HCT116 (cell line): Measurements from ENCODE around the gene UPF1.

Experiments used
- CEBPB ChIP-seq: IDR thresholded peaks from 2 replicates; pipeline ENCODE4 v1.6.1; 2012; ENCODE audit warnings: low read depth
- ELF1 ChIP-seq: IDR thresholded peaks from 2 replicates; pipeline ENCODE4 v1.6.1; 2012; ENCODE audit warnings: low read depth, borderline replicate concordance
- EZH2phosphoT487 ChIP-seq: fragments of 200-600 bp; IDR thresholded peaks from 2 replicates; pipeline ENCODE4 v1.6.1; 2018; ENCODE audit warnings: antibody characterized with exemption, borderline replicate concordance
- FOSL1 ChIP-seq: IDR thresholded peaks from 2 replicates; pipeline ENCODE4 v1.6.1; 2012; ENCODE audit warnings: low read depth
- POLR2AphosphoS5 ChIP-seq: IDR thresholded peaks from 2 replicates; pipeline ENCODE4 v1.6.1; 2011; ENCODE audit warnings: mild to moderate bottlenecking, low read depth, low read length, moderate library complexity
- SIN3A ChIP-seq: IDR thresholded peaks from 2 replicates; pipeline ENCODE4 v1.6.1; 2012; ENCODE audit warnings: low read depth
- SRF ChIP-seq: IDR thresholded peaks from 2 replicates; pipeline ENCODE4 v1.6.1; 2012; ENCODE audit warnings: low read depth
- TCF7L2 ChIP-seq: IDR thresholded peaks from 2 replicates; pipeline ENCODE4 v1.7.0; 2011; ENCODE audit warnings: borderline replicate concordance, inconsistent platforms; ENCODE audit not compliant: insufficient read depth, insufficient read length; ENCODE audit errors: extremely low read depth
- TF ChIP-seq, protein P1 (sequence below), 3 experiments: fragments of 200-600 bp in 1 of 3; sonication (generic) in 1 of 3; IDR thresholded peaks in 2 of 3; conservative IDR thresholded peaks in 1 of 3; 2 replicates each; pipeline ENCODE4 v1.5.1; 2012 to 2017; ENCODE audit warnings: low read depth in 2 of 3, low read length in 2 of 3, antibody characterized with exemption in 1 of 3, borderline replicate concordance in 1 of 3, control low read depth in 1 of 3, mild to moderate bottlenecking in 1 of 3, mixed read lengths in 1 of 3, mixed run types in 1 of 3, moderate library complexity in 1 of 3; ENCODE audit not compliant: insufficient read depth in 1 of 3
- TF ChIP-seq, protein P2 (sequence below): IDR thresholded peaks from 2 replicates; pipeline ENCODE4 v1.6.1; 2012; ENCODE audit warnings: low read depth

DNA sequence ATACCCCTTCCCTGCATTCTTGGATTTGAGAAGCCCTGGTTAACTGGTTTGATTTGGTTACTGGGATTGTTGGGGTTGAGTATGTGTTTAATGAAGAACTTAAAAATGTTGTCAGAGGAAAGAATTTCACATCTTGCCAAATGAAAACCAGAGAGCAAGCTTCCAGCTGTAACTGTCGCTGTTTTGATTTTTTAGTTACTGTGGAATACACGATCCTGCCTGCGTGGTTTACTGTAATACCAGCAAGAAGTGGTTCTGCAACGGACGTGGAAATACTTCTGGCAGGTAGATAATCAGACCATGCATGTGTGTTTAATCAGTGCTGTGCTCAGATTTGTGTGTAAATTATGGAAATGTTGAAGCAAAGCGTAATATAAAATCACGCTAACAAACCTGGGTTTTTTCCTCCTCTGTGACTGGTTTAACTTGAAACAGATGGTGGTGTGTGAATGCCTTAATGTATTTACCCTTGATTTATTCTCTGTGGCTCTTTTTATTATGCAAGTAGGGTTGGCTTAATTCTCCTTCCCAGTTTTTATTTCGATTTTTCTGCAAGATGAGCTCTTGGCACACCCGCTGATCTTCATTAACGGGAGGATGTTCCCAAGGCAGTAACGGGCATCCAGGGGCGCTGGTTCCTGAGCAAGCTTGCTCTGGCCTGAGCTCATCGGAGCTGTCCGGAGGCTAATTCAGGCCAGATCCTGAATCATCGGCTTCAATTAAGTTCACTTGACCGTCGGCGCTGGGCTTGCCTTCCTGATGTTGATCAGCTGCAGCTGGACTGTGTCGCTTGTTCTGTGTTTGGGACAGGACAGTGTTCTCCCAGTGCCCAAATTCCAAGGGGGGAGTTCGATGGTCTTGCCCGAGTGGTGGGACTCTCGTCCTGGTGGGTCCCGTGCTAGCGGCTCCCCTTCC lies 16.0 kb downstream of the UPF1 start:
- TF ChIP-seq, protein P1, sequence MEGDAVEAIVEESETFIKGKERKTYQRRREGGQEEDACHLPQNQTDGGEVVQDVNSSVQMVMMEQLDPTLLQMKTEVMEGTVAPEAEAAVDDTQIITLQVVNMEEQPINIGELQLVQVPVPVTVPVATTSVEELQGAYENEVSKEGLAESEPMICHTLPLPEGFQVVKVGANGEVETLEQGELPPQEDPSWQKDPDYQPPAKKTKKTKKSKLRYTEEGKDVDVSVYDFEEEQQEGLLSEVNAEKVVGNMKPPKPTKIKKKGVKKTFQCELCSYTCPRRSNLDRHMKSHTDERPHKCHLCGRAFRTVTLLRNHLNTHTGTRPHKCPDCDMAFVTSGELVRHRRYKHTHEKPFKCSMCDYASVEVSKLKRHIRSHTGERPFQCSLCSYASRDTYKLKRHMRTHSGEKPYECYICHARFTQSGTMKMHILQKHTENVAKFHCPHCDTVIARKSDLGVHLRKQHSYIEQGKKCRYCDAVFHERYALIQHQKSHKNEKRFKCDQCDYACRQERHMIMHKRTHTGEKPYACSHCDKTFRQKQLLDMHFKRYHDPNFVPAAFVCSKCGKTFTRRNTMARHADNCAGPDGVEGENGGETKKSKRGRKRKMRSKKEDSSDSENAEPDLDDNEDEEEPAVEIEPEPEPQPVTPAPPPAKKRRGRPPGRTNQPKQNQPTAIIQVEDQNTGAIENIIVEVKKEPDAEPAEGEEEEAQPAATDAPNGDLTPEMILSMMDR (IDR thresholded peaks at IDR 0.05 in 2 of 3, conservative IDR thresholded peaks at IDR 0.05 in 1 of 3; ENCODE audit: borderline replicate concordance in 1 of 3, insufficient read depth in 1 of 3, low read depth in 2 of 3, low read length in 2 of 3), result no peak
- TF ChIP-seq EZH2phosphoT487 (no peak), CEBPB (no peak), POLR2AphosphoS5 (no peak), TCF7L2 (no peak), SIN3A (no peak), FOSL1 (no peak), ELF1 (no peak), SRF (no peak)
- TF ChIP-seq, protein P2, sequence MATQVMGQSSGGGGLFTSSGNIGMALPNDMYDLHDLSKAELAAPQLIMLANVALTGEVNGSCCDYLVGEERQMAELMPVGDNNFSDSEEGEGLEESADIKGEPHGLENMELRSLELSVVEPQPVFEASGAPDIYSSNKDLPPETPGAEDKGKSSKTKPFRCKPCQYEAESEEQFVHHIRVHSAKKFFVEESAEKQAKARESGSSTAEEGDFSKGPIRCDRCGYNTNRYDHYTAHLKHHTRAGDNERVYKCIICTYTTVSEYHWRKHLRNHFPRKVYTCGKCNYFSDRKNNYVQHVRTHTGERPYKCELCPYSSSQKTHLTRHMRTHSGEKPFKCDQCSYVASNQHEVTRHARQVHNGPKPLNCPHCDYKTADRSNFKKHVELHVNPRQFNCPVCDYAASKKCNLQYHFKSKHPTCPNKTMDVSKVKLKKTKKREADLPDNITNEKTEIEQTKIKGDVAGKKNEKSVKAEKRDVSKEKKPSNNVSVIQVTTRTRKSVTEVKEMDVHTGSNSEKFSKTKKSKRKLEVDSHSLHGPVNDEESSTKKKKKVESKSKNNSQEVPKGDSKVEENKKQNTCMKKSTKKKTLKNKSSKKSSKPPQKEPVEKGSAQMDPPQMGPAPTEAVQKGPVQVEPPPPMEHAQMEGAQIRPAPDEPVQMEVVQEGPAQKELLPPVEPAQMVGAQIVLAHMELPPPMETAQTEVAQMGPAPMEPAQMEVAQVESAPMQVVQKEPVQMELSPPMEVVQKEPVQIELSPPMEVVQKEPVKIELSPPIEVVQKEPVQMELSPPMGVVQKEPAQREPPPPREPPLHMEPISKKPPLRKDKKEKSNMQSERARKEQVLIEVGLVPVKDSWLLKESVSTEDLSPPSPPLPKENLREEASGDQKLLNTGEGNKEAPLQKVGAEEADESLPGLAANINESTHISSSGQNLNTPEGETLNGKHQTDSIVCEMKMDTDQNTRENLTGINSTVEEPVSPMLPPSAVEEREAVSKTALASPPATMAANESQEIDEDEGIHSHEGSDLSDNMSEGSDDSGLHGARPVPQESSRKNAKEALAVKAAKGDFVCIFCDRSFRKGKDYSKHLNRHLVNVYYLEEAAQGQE, result no peak
